Measurements from ENCODE around the gene GEMIN7.

DNA sequence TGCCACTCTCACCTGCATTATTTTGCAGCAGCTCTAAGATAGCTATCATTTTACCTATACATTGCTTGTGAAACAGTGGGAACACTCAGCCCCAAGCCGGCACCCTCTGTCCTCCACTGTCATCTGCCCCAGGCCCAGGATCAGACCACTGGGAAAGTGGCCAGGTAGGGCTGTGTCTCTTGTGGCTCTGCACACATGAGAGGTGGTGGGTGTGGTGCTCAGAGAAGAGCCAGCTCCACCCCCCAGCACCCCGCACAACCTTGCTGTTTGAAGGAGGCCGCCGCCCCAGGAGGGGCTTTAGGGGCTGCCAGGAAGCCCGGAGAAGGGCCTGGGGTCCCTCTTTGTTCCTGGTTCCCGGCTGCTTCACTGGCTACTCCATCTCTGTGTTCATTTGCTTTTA is 40.5 kb downstream of the GEMIN7 start:
- no peak for TF ChIP-seq POLR2A (IDR thresholded peaks at IDR 0.05)
- TF ChIP-seq, protein P1, sequence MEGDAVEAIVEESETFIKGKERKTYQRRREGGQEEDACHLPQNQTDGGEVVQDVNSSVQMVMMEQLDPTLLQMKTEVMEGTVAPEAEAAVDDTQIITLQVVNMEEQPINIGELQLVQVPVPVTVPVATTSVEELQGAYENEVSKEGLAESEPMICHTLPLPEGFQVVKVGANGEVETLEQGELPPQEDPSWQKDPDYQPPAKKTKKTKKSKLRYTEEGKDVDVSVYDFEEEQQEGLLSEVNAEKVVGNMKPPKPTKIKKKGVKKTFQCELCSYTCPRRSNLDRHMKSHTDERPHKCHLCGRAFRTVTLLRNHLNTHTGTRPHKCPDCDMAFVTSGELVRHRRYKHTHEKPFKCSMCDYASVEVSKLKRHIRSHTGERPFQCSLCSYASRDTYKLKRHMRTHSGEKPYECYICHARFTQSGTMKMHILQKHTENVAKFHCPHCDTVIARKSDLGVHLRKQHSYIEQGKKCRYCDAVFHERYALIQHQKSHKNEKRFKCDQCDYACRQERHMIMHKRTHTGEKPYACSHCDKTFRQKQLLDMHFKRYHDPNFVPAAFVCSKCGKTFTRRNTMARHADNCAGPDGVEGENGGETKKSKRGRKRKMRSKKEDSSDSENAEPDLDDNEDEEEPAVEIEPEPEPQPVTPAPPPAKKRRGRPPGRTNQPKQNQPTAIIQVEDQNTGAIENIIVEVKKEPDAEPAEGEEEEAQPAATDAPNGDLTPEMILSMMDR (IDR thresholded peaks at IDR 0.05): no peak

Measured in heart left ventricle (tissue), 13 donors.